T-helper 17 cell (primary cell): ENCODE measurements around the gene EDN3. TPM values are rescaled to one million over a fixed set of nuclear protein-coding genes. Genes with fewer than 3 reads are reported as not detected.

Experiments
- ATAC-seq: fragments of 150-1000 bp; cut with Tn5 transposase; 2 replicates; pipeline ENCODE4 v1.10.0; 2021; ENCODE audit warnings: mild to moderate bottlenecking, moderate library complexity
- DNase-seq, 3 donors: peaks; one replicate each; pipeline versions ENCODE4 v3.0.0 to v3.0.0-alpha.2; 2020 to 2021
- H3K9me3 ChIP-seq: one replicate; pipeline ENCODE4 v1.7.0; 2013; ENCODE audit warnings: low read length, mild to moderate bottlenecking; ENCODE audit not compliant: control insufficient read depth, poor library complexity, severe bottlenecking
- H3K27ac Mint-ChIP-seq: one replicate; pipeline ENCODE4 v1.8.0; 2022; ENCODE audit warnings: mild to moderate bottlenecking, moderate library complexity, mixed read lengths
- H3K27me3 Mint-ChIP-seq: one replicate; pipeline ENCODE4 v1.8.0; 2022; ENCODE audit warnings: mixed read lengths
- H3K36me3 Mint-ChIP-seq: one replicate; pipeline ENCODE4 v1.8.0; 2022; ENCODE audit warnings: low read depth, mixed read lengths
- H3K4me1 Mint-ChIP-seq: one replicate; pipeline ENCODE4 v1.8.0; 2022; ENCODE audit warnings: mild to moderate bottlenecking, mixed read lengths
- H3K4me3 Mint-ChIP-seq: one replicate; pipeline ENCODE4 v1.8.0; 2022; ENCODE audit warnings: mild to moderate bottlenecking, moderate library complexity, mixed read lengths
- total RNA-seq, 4 donors: library from RNA in 2 of 4; stranded (reverse) in 2 of 4; gene quantifications; one replicate each; pipeline ENCODE4 v1.2.3 and lab custom pipeline; 2022 to 2026

EDN3 gene
- total RNA-seq, 2 donors from 2014 or later: 0.92 to 1.0 TPM

GRCh38 chr20:59318201-59318790 lies 17.9 kb downstream of the EDN3 start:
- H3K9me3 ChIP-seq: no peaks in the 10 kb centered on the region
- DNase-seq: no peak
- H3K4me3 Mint-ChIP-seq: no peak overlapping the region
- no peaks in the 10 kb centered on the region for H3K36me3 Mint-ChIP-seq
- ATAC-seq: no peak
- H3K4me1 Mint-ChIP-seq: peaks cover 3% of the 10 kb centered on the region
- no peak overlapping the region for H3K27ac Mint-ChIP-seq
- peaks cover 7% of the 10 kb centered on the region for H3K27me3 Mint-ChIP-seq

DNA sequence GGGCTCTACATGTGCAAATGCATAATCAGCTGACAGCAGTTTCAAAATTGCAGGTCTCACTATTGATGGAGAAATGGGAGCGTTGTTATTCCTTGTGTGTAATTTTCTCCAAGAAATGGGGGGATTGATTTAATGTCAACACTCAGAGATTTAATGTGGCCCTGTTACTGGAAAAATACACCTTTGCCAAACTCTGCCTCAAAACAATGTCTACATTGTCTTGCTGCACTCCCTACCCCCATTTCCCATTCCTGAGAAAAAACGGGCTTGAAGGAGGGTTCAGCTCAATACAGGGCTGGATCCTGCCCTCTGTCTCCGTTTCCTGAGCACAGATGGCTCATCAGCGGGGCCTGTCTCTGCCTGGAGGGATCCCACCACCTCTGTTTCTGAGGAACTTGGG lies 18.4 kb downstream of the EDN3 start:
- no peaks in the 10 kb centered on the region for H3K36me3 Mint-ChIP-seq
- H3K27ac Mint-ChIP-seq: no peak overlapping the region
- H3K4me1 Mint-ChIP-seq: peaks cover 2% of the 10 kb centered on the region
- peaks cover 7% of the 10 kb centered on the region for H3K27me3 Mint-ChIP-seq
- DNase-seq: no peak
- no peaks in the 10 kb centered on the region for H3K9me3 ChIP-seq
- no peak for ATAC-seq
- H3K4me3 Mint-ChIP-seq: no peak overlapping the region

DNA sequence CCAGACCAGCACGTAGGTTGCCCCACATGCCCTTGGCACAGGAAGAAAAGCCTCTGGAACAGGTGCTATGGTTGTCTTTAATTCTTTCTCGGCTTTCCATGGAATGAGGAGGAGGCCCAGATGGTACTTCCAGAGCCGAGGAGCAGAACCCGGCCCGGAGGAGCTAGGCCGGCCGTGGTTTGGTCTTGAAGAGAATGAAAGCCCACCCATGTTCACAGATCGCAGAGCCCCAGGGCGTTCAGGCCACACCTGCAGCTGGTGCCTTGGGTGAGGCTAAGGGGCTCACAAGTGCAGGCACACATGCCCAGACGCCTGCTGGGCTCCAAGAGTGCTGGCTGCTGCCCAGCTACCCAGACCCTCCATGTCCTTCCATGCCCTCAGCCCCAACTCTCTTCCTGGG lies 20.0 kb downstream of the EDN3 start:
- DNase-seq (no peak), ATAC-seq (no peak)
- Mint-ChIP-seq H3K27ac (no peak overlapping the region), H3K4me1 (peaks cover 2% of the 10 kb centered on the region), H3K36me3 (no peaks in the 10 kb centered on the region), H3K27me3 (peaks cover 7% of the 10 kb centered on the region), H3K4me3 (no peak overlapping the region)
- H3K9me3 ChIP-seq: no peaks in the 10 kb centered on the region

DNA sequence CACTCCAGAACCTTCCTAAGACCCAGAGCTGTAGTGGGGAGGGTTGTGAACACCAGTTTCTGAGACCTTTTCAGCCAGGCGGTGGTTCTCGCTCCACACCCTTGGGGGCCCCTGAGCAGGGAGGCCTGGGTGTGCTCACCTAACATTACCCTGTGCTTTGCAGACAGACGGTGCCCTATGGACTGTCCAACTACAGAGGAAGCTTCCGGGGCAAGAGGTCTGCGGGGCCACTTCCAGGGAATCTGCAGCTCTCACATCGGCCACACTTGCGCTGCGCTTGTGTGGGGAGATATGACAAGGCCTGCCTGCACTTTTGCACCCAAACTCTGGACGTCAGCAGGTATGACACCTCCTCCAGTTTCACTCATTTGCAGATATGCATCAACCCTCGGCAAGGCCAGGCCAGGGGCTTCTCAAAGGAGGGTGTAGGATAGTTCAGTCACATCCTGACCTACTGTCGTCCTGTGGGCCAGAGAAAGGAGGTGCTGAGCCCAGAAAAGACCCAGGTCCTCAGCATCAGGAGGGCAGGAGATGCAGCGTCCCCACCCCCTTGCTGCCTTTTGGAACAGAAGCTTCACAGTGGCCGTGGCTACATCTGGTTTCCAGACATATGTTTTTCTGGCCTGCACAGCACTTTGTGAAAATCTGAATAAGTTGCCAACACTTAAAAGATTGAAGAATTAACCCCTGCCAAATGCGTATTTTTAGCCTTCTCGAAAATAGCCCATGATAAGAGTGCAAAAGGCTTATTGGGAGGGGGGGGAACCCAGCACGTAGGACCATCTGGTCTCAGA lies 20.6 kb downstream of the EDN3 start:
- no peaks in the 10 kb centered on the region for H3K9me3 ChIP-seq
- Mint-ChIP-seq H3K27ac (no peak overlapping the region), H3K27me3 (peaks cover 12% of the 10 kb centered on the region), H3K4me3 (no peak overlapping the region), H3K4me1 (peaks cover 4% of the 10 kb centered on the region), H3K36me3 (no peaks in the 10 kb centered on the region)
- ATAC-seq (no peak), DNase-seq (no peak)

- H3K27me3 Mint-ChIP-seq: peaks cover 12% of the 10 kb centered on the region
- H3K27ac Mint-ChIP-seq: no peak overlapping the region
- no peak overlapping the region for H3K4me3 Mint-ChIP-seq
- no peaks in the 10 kb centered on the region for H3K9me3 ChIP-seq
- peaks cover 4% of the 10 kb centered on the region for H3K4me1 Mint-ChIP-seq
- no peak for DNase-seq
- no peak for ATAC-seq
- H3K36me3 Mint-ChIP-seq: no peaks in the 10 kb centered on the region
Measured at GRCh38 chr20:59322081-59322480, 21.7 kb downstream of the EDN3 start.

- Mint-ChIP-seq H3K4me1 (peaks cover 4% of the 10 kb centered on the region), H3K27ac (no peak overlapping the region), H3K4me3 (no peak overlapping the region), H3K36me3 (no peaks in the 10 kb centered on the region), H3K27me3 (peaks cover 12% of the 10 kb centered on the region)
- no peak for DNase-seq
- no peak for ATAC-seq
- H3K9me3 ChIP-seq: no peaks in the 10 kb centered on the region
Measured at GRCh38 chr20:59322585-59323454, 22.4 kb downstream of the EDN3 start.

- no peak for ATAC-seq
- H3K9me3 ChIP-seq: no peaks in the 10 kb centered on the region
- peaks cover 4% of the 10 kb centered on the region for H3K4me1 Mint-ChIP-seq
- peaks cover 12% of the 10 kb centered on the region for H3K27me3 Mint-ChIP-seq
- no peak overlapping the region for H3K4me3 Mint-ChIP-seq
- no peak for DNase-seq
- peak overlapping the region; percentile 63 for H3K27ac Mint-ChIP-seq
- no peaks in the 10 kb centered on the region for H3K36me3 Mint-ChIP-seq
Measured at GRCh38 chr20:59323731-59324130, 23.3 kb downstream of the EDN3 start.

DNA sequence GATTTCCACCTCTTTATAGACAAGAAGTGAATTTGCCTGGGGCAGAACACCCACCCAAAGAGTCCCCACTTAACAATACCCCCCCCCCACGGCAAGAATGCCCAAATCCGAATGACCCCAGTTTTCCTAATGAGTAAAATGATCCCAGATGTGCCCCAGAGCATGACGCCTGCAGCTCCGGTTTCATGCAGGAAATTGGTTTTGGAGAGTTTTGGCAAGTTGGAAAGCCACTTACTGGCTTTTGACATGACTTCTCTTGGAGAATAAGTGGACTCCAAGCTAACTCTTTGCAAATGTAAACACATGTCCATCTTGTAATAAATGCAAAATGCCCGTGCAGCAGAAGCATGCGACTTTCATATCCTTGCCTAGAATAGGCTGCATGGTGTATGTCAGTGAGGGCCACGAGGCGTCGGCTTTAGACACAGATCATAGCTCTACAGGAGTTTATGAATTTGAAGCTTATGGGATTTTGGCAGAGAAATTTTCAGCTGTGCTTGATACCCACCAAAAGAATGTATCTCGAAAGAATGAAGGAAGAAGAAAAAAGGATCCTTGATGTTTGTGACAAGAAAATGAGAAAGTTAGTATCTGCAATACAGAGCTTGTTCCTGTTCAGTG lies 24.2 kb downstream of the EDN3 start:
- no peaks in the 10 kb centered on the region for H3K9me3 ChIP-seq
- Mint-ChIP-seq H3K27me3 (peaks cover 12% of the 10 kb centered on the region), H3K27ac (no peak overlapping the region), H3K4me3 (no peak overlapping the region), H3K36me3 (no peaks in the 10 kb centered on the region), H3K4me1 (peaks cover 4% of the 10 kb centered on the region)
- DNase-seq: no peak
- no peak for ATAC-seq

GRCh38 chr20:59325142-59325523 lies 24.7 kb downstream of the EDN3 start:
- no peak for DNase-seq

DNA sequence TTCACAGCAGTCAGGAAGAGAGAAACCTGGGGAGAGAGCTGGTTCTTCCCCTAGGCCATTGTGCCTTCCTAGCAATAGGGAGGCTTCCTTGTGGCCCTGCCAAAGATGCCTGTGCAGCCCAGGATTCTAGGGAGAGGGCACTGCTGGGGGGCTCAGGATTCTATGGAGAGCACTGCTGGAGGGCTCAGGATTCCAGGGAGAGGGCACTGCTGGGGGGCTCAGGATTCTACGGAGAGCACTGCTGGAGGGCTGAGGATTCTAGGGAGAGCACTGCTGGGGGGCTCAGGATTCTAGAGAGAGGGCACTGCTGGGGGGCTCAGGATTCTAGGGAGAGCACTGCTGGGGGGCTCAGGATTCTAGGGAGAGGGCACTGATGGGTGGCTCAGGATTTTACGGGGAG lies 25.8 kb downstream of the EDN3 start:
- H3K36me3 Mint-ChIP-seq: no peaks in the 10 kb centered on the region

More at GRCh38 chr20:59325142-59325523, 24.7 kb downstream of the EDN3 start:
- Mint-ChIP-seq H3K27me3 (peaks cover 12% of the 10 kb centered on the region), H3K27ac (peak overlapping the region; percentile 37), H3K36me3 (no peaks in the 10 kb centered on the region), H3K4me1 (peaks cover 2% of the 10 kb centered on the region), H3K4me3 (no peak overlapping the region)
- H3K9me3 ChIP-seq: no peaks in the 10 kb centered on the region
- no peak for ATAC-seq

DNA sequence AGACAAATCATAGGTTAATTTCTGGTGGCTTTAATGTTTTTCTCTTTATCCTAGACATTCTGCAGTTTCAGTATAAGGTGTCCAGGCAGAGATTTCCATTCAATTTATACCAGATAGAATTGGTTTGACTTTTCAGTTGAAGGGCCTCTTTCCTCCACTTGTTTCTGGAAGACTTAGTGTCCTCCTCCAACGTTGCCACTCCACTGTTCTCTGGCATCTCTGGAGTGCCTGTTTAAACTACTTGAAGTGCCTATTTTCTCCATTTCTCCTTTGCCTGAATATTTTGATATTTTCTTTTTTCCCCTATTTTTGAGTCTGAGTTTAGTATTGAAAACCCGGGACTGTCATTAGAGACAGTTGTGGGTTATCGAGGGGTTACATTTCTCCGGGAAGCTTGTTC lies 27.7 kb downstream of the EDN3 start:
- no peak overlapping the region for H3K4me3 Mint-ChIP-seq
- no peak overlapping the region for H3K27ac Mint-ChIP-seq

More for the DNA sequence above, 25.8 kb downstream of the EDN3 start:
- no peaks in the 10 kb centered on the region for H3K9me3 ChIP-seq
- Mint-ChIP-seq H3K27ac (no peak overlapping the region), H3K4me3 (no peak overlapping the region), H3K4me1 (peaks cover 3% of the 10 kb centered on the region), H3K27me3 (peaks cover 16% of the 10 kb centered on the region)
- DNase-seq (no peak), ATAC-seq (no peak)

GRCh38 chr20:59331721-59332329 lies 31.4 kb downstream of the EDN3 start:
- Mint-ChIP-seq H3K4me3 (no peak overlapping the region), H3K4me1 (peaks cover 10% of the 10 kb centered on the region)

More for the DNA sequence above, 27.7 kb downstream of the EDN3 start:
- Mint-ChIP-seq H3K4me1 (peaks cover 10% of the 10 kb centered on the region), H3K36me3 (no peaks in the 10 kb centered on the region), H3K27me3 (peaks cover 22% of the 10 kb centered on the region)
- no peak for DNase-seq
- no peak for ATAC-seq
- no peaks in the 10 kb centered on the region for H3K9me3 ChIP-seq

More at GRCh38 chr20:59331721-59332329, 31.4 kb downstream of the EDN3 start:
- H3K9me3 ChIP-seq: no peaks in the 10 kb centered on the region
- Mint-ChIP-seq H3K36me3 (no peaks in the 10 kb centered on the region), H3K27me3 (peaks cover 22% of the 10 kb centered on the region), H3K27ac (peak overlapping the region; percentile 56)
- ATAC-seq (no peak), DNase-seq (no peak)
